ENCODE measurements around the gene DHRS9. TPM values are rescaled to one million over a fixed set of nuclear protein-coding genes. Genes with fewer than 3 reads are reported as not detected.

The DHRS9 gene
- total and polyA plus RNA-seq, 9 of the 15 experiments (the other 6 are each of a cell fraction or from before 2014, with no cell fraction given), result 0.27 to 1.7 (median 0.69) TPM

DNA sequence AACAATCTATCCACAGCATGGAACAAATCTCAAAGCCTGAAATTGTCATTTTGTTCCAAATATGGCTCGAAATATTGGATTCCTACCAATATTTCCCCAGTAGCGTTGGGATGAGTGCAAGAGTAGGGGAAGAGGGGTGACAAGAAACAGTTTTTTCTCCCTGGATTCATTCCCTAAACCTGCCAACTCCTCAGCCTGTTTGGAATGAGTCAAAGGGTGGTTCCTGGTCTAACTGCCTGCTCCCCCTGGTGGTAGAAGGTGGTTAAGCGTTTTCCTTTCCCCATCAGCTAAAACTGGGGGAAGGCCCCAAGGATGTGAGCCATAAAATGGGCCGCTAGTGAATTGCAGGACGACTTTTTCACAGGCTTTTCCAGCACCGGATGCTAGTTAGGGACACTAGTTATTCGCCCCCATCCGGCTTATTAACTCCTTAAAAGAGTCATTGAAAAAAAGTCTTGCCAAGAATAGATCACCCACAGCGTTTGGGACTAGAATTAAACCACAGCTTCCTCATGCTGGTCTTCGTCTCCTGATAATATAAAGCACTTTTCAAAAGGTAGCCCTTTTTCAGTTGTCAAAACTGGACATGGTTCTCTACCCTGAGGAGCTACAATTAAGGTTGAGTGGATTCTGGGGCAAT, 72.5 kb downstream of the DHRS9 start:
- DNase-seq (ENCODE audit: extremely low read depth in 1 of 4, low spot score in 3 of 4), result peak; percentile 73 to 87 (median 78)
- no peaks in the 10 kb centered on the region for H3K27me3 ChIP-seq (ENCODE audit: control insufficient read depth in 2 of 2, insufficient read depth in 2 of 2, low read length in 2 of 2)
- H3K9me3 ChIP-seq (replicated peaks; ENCODE audit: control insufficient read depth, insufficient read depth, low read depth, low read length), result no peaks in the 10 kb centered on the region
- peak; percentile 88 for ATAC-seq
- ChIA-PET CTCF (ENCODE audit: low intra/inter-chr PET ratio) (interaction anchor here (0.9 to 2.8 kb wide), 4 partner anchors 10 to 183 kb away, joined by 3 to 20 read pairs (median 10); no protein-coding TSS in a partner anchor), POLR2A (interaction anchor here (0.6 to 1.2 kb wide), 3 partner anchors 9 to 288 kb away, joined by 3 to 4 read pairs (median 3); no protein-coding TSS in a partner anchor)
- in situ Hi-C loops (cut with MboI) (no loop called here), intact Hi-C loops (cut with micrococcal nuclease) (loop anchor here (1.0 kb wide), 2 partner anchors 32 to 181 kb away; no protein-coding TSS in a partner anchor)
- H3K4me2 ChIP-seq (ENCODE audit: insufficient read depth, low read length), result no peak overlapping the region
- peak overlapping the region; percentile 35 for H2AFZ ChIP-seq (ENCODE audit: low read depth, low read length)
- H3K36me3 ChIP-seq (ENCODE audit: control insufficient read depth, insufficient read depth, low read length), result no peaks in the 10 kb centered on the region
- no TSS peak for BruUV-seq (replicated peaks)
- no peaks in the 10 kb centered on the region for H4K20me1 ChIP-seq (replicated peaks; ENCODE audit: control insufficient read depth, insufficient read depth, low read length)
- no peak overlapping the region for H3K4me3 ChIP-seq
- H3K4me1 ChIP-seq (replicated peaks in 1 of 2; ENCODE audit: control insufficient read depth in 2 of 2, insufficient read depth in 2 of 2, low read length in 2 of 2), result peaks cover 3 to 12% of the 10 kb centered on the region in 2 experiments; a peak in 3 of 5 replicates
- no peak overlapping the region for H3K9ac ChIP-seq (ENCODE audit: insufficient read depth in 1 of 2, low read depth in 2 of 2, low read length in 2 of 2)
- FAIRE-seq, result peak; percentile 87
- no peaks in the 10 kb centered on the region for H3K9me1 ChIP-seq (ENCODE audit: control insufficient read depth, insufficient read depth, low read length)
- no peaks in the 10 kb centered on the region for H3K79me2 ChIP-seq (ENCODE audit: control insufficient read depth, insufficient read depth, low read length)
- 7% methylated on average over 10 of the region's 10 CpGs for WGBS (ENCODE audit: insufficient coverage, low coverage, missing lambda C conversion rate)
- H3K27ac ChIP-seq (ENCODE audit: extremely low read depth, low read depth, low read length), result no peak overlapping the region
- TF ChIP-seq PHF20 (IDR thresholded peaks at IDR 0.05; ENCODE audit: partially characterized antibody) (no peak), PHF21A (IDR thresholded peaks at IDR 0.05; ENCODE audit: borderline replicate concordance, low read depth) (0 out of 2 replicates have a peak, but pooled peaks have one; percentile 39), ZBTB7A (IDR thresholded peaks at IDR 0.05; ENCODE audit: borderline replicate concordance, control insufficient read depth, low read depth, low read length) (no peak), SLC30A9 (CRISPR knock-in tag; IDR thresholded peaks at IDR 0.05) (no peak), CREBBP (IDR thresholded peaks at IDR 0.05; ENCODE audit: low read depth, low read length) (no peak), BRD4 (IDR thresholded peaks at IDR 0.05) (no peak), MCM2 (IDR thresholded peaks at IDR 0.05; ENCODE audit: low read depth) (no peak), POLR3A (IDR thresholded peaks at IDR 0.05; ENCODE audit: borderline replicate concordance, extremely low read depth, insufficient read depth, insufficient read length) (no peak), ADNP (tag; IDR thresholded peaks at IDR 0.05) (no peak), SAP30 (IDR thresholded peaks at IDR 0.05; ENCODE audit: borderline replicate concordance, insufficient read depth, low read depth, low read length, poor library complexity, severe bottlenecking) (no peak), PTTG1 (tag; IDR thresholded peaks at IDR 0.05; ENCODE audit: low read depth) (no peak), ZNF431 (CRISPR knock-in tag; IDR thresholded peaks at IDR 0.05) (no peak), RBM25 (IDR thresholded peaks at IDR 0.05; ENCODE audit: low read depth, low read length, severe bottlenecking) (peak; percentile 44), SMARCE1 (IDR thresholded peaks at IDR 0.05) (no peak), YY1 (IDR thresholded peaks at IDR 0.05; ENCODE audit: borderline replicate concordance in 1 of 3, control insufficient read depth in 1 of 3, extremely low read depth in 1 of 3, insufficient read depth in 3 of 3, insufficient read length in 1 of 3, insufficient replicate concordance in 2 of 3, low read depth in 1 of 3, low read length in 2 of 3) (no peak)
- TF ChIP-seq, protein P1, sequence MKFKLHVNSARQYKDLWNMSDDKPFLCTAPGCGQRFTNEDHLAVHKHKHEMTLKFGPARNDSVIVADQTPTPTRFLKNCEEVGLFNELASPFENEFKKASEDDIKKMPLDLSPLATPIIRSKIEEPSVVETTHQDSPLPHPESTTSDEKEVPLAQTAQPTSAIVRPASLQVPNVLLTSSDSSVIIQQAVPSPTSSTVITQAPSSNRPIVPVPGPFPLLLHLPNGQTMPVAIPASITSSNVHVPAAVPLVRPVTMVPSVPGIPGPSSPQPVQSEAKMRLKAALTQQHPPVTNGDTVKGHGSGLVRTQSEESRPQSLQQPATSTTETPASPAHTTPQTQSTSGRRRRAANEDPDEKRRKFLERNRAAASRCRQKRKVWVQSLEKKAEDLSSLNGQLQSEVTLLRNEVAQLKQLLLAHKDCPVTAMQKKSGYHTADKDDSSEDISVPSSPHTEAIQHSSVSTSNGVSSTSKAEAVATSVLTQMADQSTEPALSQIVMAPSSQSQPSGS (CRISPR knock-in tag; IDR thresholded peaks at IDR 0.05), result no peak
- TF ChIP-seq, protein P2, sequence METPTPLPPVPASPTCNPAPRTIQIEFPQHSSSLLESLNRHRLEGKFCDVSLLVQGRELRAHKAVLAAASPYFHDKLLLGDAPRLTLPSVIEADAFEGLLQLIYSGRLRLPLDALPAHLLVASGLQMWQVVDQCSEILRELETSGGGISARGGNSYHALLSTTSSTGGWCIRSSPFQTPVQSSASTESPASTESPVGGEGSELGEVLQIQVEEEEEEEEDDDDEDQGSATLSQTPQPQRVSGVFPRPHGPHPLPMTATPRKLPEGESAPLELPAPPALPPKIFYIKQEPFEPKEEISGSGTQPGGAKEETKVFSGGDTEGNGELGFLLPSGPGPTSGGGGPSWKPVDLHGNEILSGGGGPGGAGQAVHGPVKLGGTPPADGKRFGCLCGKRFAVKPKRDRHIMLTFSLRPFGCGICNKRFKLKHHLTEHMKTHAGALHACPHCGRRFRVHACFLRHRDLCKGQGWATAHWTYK (CRISPR knock-in tag; IDR thresholded peaks at IDR 0.05), result no peak
- TF ChIP-seq, protein P3, sequence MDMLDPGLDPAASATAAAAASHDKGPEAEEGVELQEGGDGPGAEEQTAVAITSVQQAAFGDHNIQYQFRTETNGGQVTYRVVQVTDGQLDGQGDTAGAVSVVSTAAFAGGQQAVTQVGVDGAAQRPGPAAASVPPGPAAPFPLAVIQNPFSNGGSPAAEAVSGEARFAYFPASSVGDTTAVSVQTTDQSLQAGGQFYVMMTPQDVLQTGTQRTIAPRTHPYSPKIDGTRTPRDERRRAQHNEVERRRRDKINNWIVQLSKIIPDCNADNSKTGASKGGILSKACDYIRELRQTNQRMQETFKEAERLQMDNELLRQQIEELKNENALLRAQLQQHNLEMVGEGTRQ (CRISPR knock-in tag; IDR thresholded peaks at IDR 0.05), result no peak
